ENCODE measurements around the gene ARID1B. TPM values are rescaled to one million over a fixed set of nuclear protein-coding genes. Genes with fewer than 3 reads are reported as not detected.

The ARID1B gene
- total and polyA plus RNA-seq, 9 of the 15 experiments (the other 6 are each of a cell fraction or from before 2014, with no cell fraction given), result 12.5 to 50.5 (median 25.8) TPM

GRCh38 chr6:156778454-156779205 is 1.5 kb downstream of the ARID1B start (continued):
- TF ChIP-seq ZBTB17 (CRISPR knock-in tag; IDR thresholded peaks at IDR 0.05) (0 out of 2 replicates have a peak, but pooled peaks have one; percentile 24), ERF (CRISPR knock-in tag; IDR thresholded peaks at IDR 0.05) (peak; percentile 74; the same call in 1 of the 2 replicates), HNRNPK (IDR thresholded peaks at IDR 0.05; ENCODE audit: low read depth, low read length, poor library complexity, severe bottlenecking) (peak; percentile 34), TRIM28 (IDR thresholded peaks at IDR 0.05) (no peak), PCBP2 (IDR thresholded peaks at IDR 0.05; ENCODE audit: low read depth, low read length, poor library complexity, severe bottlenecking) (peak; percentile 43), NCOR1 (IDR thresholded peaks at IDR 0.05) (peak; percentile 44; the same call in 1 of the 2 replicates), UBTF (IDR thresholded peaks at IDR 0.05; ENCODE audit: borderline replicate concordance in 1 of 2, low read depth in 2 of 2, low read length in 2 of 2) (peak in 1 of 2 experiments; percentile 60; a peak in 1 of 4 replicates), TARDBP (IDR thresholded peaks at IDR 0.05) (no peak), EGR1 (conservative IDR thresholded peaks at IDR 0.05) (peak; percentile 84), ZNF165 (CRISPR knock-in tag; IDR thresholded peaks at IDR 0.05; ENCODE audit: borderline replicate concordance) (0 out of 2 replicates have a peak, but pooled peaks have one; percentile 43), PCBP1 (IDR thresholded peaks at IDR 0.05; ENCODE audit: low read depth, low read length, poor library complexity, severe bottlenecking) (peak; percentile 73), ZNF134 (CRISPR knock-in tag; conservative IDR thresholded peaks at IDR 0.05) (no peak), COPS2 (conservative IDR thresholded peaks at IDR 0.05) (no peak), SIN3A (IDR thresholded peaks at IDR 0.05; ENCODE audit: borderline replicate concordance in 2 of 2, control insufficient read depth in 1 of 2, low read depth in 2 of 2, low read length in 2 of 2) (0 out of 4 replicates have a peak, but pooled peaks of 1 of the 2 experiments have one; percentile 36), SAFB2 (IDR thresholded peaks at IDR 0.05; ENCODE audit: borderline replicate concordance, low read depth, low read length, severe bottlenecking) (no peak), E2F4 (CRISPR knock-in tag; IDR thresholded peaks at IDR 0.05; ENCODE audit: low read depth) (no peak)
